H9 (cell line): Measurements from ENCODE around the gene SOBP. TPM values are rescaled to one million over a fixed set of nuclear protein-coding genes. Genes with fewer than 3 reads are reported as not detected.
A peak's percentile ranks its signal among the peaks of the same experiment; 100 is the strongest.

Source experiments
- DNase-seq: peaks from one replicate; pipeline ENCODE4 v3.0.0-alpha.2; 2017
- H2AFZ ChIP-seq: one replicate; pipeline ENCODE4 v1.6.1; 2013; ENCODE audit warnings: mild to moderate bottlenecking, low read length, control low read depth, moderate library complexity
- H2AK5ac ChIP-seq: 2 replicates; pipeline ENCODE4 v1.6.1; 2013; ENCODE audit warnings: low read length, control low read depth, mixed read lengths; ENCODE audit not compliant: insufficient read length
- H2BK120ac ChIP-seq: one replicate; pipeline ENCODE4 v1.6.1; 2013; ENCODE audit warnings: low read depth, mild to moderate bottlenecking, low read length, control low read depth, inconsistent platforms; ENCODE audit not compliant: poor library complexity, severe bottlenecking
- H2BK12ac ChIP-seq: 2 replicates; pipeline ENCODE4 v1.6.1; 2013; ENCODE audit warnings: low read length, control low read depth, mixed read lengths, low read depth; ENCODE audit not compliant: insufficient read length
- H2BK15ac ChIP-seq: 2 replicates; pipeline ENCODE4 v1.6.1; 2013; ENCODE audit warnings: low read depth, low read length, control low read depth
- H2BK20ac ChIP-seq: one replicate; pipeline ENCODE4 v1.6.1; 2013; ENCODE audit warnings: low read depth, mild to moderate bottlenecking, low read length, control low read depth, inconsistent platforms; ENCODE audit not compliant: poor library complexity, severe bottlenecking
- H2BK5ac ChIP-seq: 2 replicates; pipeline ENCODE4 v1.6.1; 2013; ENCODE audit warnings: low read length, control low read depth, mixed read lengths; ENCODE audit not compliant: insufficient read length
- H3K14ac ChIP-seq: 2 replicates; pipeline ENCODE4 v1.6.1; 2013; ENCODE audit warnings: low read length, control low read depth; ENCODE audit not compliant: insufficient read depth
- H3K18ac ChIP-seq: 2 replicates; pipeline ENCODE4 v1.6.1; 2013; ENCODE audit warnings: low read depth, mild to moderate bottlenecking, mixed read lengths, low read length, control low read depth; ENCODE audit not compliant: insufficient read length
- H3K23ac ChIP-seq: 2 replicates; pipeline ENCODE4 v1.6.1; 2013; ENCODE audit warnings: low read length, control low read depth, mixed read lengths, low read depth; ENCODE audit not compliant: insufficient read length
- H3K23me2 ChIP-seq: 2 replicates; pipeline ENCODE4 v1.6.1; 2013; ENCODE audit warnings: low read depth, mild to moderate bottlenecking, mixed read lengths, low read length, control low read depth; ENCODE audit not compliant: insufficient read length, poor library complexity, severe bottlenecking
- H3K27ac ChIP-seq: 2 replicates; pipeline ENCODE4 v1.5.1; 2013; ENCODE audit warnings: low read length, control low read depth, mixed read lengths, low read depth; ENCODE audit not compliant: insufficient read length
- H3K27me3 ChIP-seq: 2 replicates; pipeline ENCODE4 v1.6.1; 2013; ENCODE audit warnings: low read length, control low read depth, inconsistent platforms; ENCODE audit not compliant: insufficient read depth
- H3K4ac ChIP-seq: 2 replicates; pipeline ENCODE4 v1.6.1; 2013; ENCODE audit warnings: low read depth, mild to moderate bottlenecking, control low read depth, inconsistent platforms, low read length, moderate library complexity
- H3K4me1 ChIP-seq: 2 replicates; pipeline ENCODE4 v1.6.1; 2013; ENCODE audit warnings: low read length, control low read depth, inconsistent platforms; ENCODE audit not compliant: insufficient read depth
- H3K4me2 ChIP-seq: 2 replicates; pipeline ENCODE4 v1.6.1; 2013; ENCODE audit warnings: low read length, control low read depth, mixed read lengths; ENCODE audit not compliant: insufficient read length, insufficient read depth
- H3K56ac ChIP-seq: 2 replicates; pipeline ENCODE4 v1.6.1; 2013; ENCODE audit warnings: low read depth, mild to moderate bottlenecking, mixed read lengths, low read length, control low read depth; ENCODE audit not compliant: insufficient read length
- H3K79me1 ChIP-seq: 2 replicates; pipeline ENCODE4 v1.6.1; 2013; ENCODE audit warnings: low read depth, mild to moderate bottlenecking, moderate library complexity, low read length, control low read depth, inconsistent platforms; ENCODE audit not compliant: insufficient read depth, poor library complexity, severe bottlenecking
- H3K79me2 ChIP-seq: 2 replicates; pipeline ENCODE4 v1.6.1; 2013; ENCODE audit warnings: low read length, control low read depth, inconsistent platforms; ENCODE audit not compliant: insufficient read depth
- H3K9ac ChIP-seq: 2 replicates; pipeline ENCODE4 v1.6.1; 2013; ENCODE audit warnings: low read length, control low read depth, mixed read lengths; ENCODE audit not compliant: insufficient read length; ENCODE audit errors: extremely low read depth
- H3K9me3 ChIP-seq: one replicate; pipeline ENCODE4 v1.6.1; 2013; ENCODE audit warnings: low read depth, low read length, inconsistent platforms; ENCODE audit not compliant: control insufficient read depth
- H3T11ph ChIP-seq: one replicate; pipeline ENCODE4 v1.6.1; 2013; ENCODE audit warnings: mild to moderate bottlenecking, low read length, control low read depth, inconsistent platforms
- H4K20me1 ChIP-seq: one replicate; pipeline ENCODE4 v1.6.1; 2013; ENCODE audit not compliant: control insufficient read depth, insufficient read length, insufficient read depth
- H4K5ac ChIP-seq: 2 replicates; pipeline ENCODE4 v1.6.1; 2013; ENCODE audit warnings: low read depth, mild to moderate bottlenecking, mixed read lengths, low read length, control low read depth; ENCODE audit not compliant: insufficient read length
- H4K8ac ChIP-seq: replicated peaks from 2 replicates; pipeline ENCODE4 v1.6.1; 2013; ENCODE audit warnings: low read length, control low read depth, mixed read lengths, low read depth; ENCODE audit not compliant: insufficient read length
- H4K91ac ChIP-seq: 2 replicates; pipeline ENCODE4 v1.6.1; 2013; ENCODE audit warnings: low read depth, mild to moderate bottlenecking, moderate library complexity, mixed read lengths, low read length, control low read depth; ENCODE audit not compliant: insufficient read length
- H3K27ac Mint-ChIP-seq, 3 experiments: 2 replicates in 2 of 3; 3 replicates in 1 of 3; pipeline ENCODE4 v1.8.0; 2020 to 2021; ENCODE audit warnings: mixed read lengths in 3 of 3, mild to moderate bottlenecking in 1 of 3, moderate library complexity in 1 of 3
- H3K27me3 Mint-ChIP-seq: 2 replicates; pipeline ENCODE4 v1.8.0; 2021; ENCODE audit warnings: low read depth, mild to moderate bottlenecking, moderate library complexity, mixed read lengths
- H3K36me3 Mint-ChIP-seq, 3 experiments: 2 replicates in 2 of 3; 3 replicates in 1 of 3; pipeline ENCODE4 v1.8.0; 2020 to 2021; ENCODE audit warnings: low read depth in 3 of 3, mixed read lengths in 3 of 3; ENCODE audit not compliant: insufficient read depth in 1 of 3
- H3K4me1 Mint-ChIP-seq, 2 experiments: 2 replicates each; pipeline ENCODE4 v1.8.0; 2020; ENCODE audit warnings: mixed read lengths in 2 of 2
- H3K4me3 Mint-ChIP-seq, 2 experiments: 2 replicates in 1 of 2; 3 replicates in 1 of 2; pipeline ENCODE4 v1.8.0; 2020 to 2021; ENCODE audit warnings: mild to moderate bottlenecking in 2 of 2, mixed read lengths in 2 of 2, moderate library complexity in 1 of 2
- H3K9me3 Mint-ChIP-seq, 2 experiments: 2 replicates in 1 of 2; 3 replicates in 1 of 2; pipeline ENCODE4 v1.8.0; 2020; ENCODE audit warnings: mild to moderate bottlenecking in 2 of 2, mixed read lengths in 2 of 2, moderate library complexity in 1 of 2
- WGBS: extraction: QIAGEN DNeasy Blood & Tissue Kit; methylation state at CpG from one replicate; pipeline ENCODE4 v1.1.7; 2013; ENCODE audit warnings: missing lambda C conversion rate, low lambda C conversion rate, mixed read lengths; ENCODE audit not compliant: insufficient read length; ENCODE audit errors: extremely low coverage; 5-methylcytosine and 5-hydroxymethylcytosine counted together
- total RNA-seq: library from RNA; stranded (reverse); gene quantifications from 2 replicates; pipeline ENCODE4 v1.2.1, GENCODE V29; 2021
- TF ChIP-seq, protein P1 (sequence below): fragments of 200-600 bp; sonication (generic); conservative IDR thresholded peaks from 3 replicates; pipeline ENCODE4 v1.8.0; 2021; ENCODE audit warnings: antibody characterized with exemption, mild to moderate bottlenecking

Gene SOBP
- total RNA-seq, 1 experiment from 2014 or later = 4.3 TPM

GRCh38 chr6:107654764-107655163, 164.8 kb downstream of the SOBP start:
- no peaks in the 10 kb centered on the region for H3K36me3 Mint-ChIP-seq

More at GRCh38 chr6:107654764-107655163, 164.8 kb downstream of the SOBP start:
- H3K18ac ChIP-seq = no peak overlapping the region
- no peak overlapping the region for H4K91ac ChIP-seq
- H2AFZ ChIP-seq = no peak overlapping the region
- no peaks in the 10 kb centered on the region for H3K27me3 ChIP-seq
- no peak overlapping the region for H3K14ac ChIP-seq
- TF ChIP-seq, protein P1, sequence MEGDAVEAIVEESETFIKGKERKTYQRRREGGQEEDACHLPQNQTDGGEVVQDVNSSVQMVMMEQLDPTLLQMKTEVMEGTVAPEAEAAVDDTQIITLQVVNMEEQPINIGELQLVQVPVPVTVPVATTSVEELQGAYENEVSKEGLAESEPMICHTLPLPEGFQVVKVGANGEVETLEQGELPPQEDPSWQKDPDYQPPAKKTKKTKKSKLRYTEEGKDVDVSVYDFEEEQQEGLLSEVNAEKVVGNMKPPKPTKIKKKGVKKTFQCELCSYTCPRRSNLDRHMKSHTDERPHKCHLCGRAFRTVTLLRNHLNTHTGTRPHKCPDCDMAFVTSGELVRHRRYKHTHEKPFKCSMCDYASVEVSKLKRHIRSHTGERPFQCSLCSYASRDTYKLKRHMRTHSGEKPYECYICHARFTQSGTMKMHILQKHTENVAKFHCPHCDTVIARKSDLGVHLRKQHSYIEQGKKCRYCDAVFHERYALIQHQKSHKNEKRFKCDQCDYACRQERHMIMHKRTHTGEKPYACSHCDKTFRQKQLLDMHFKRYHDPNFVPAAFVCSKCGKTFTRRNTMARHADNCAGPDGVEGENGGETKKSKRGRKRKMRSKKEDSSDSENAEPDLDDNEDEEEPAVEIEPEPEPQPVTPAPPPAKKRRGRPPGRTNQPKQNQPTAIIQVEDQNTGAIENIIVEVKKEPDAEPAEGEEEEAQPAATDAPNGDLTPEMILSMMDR = no peak
- peak overlapping the region; percentile 30 for H2BK12ac ChIP-seq
- H3K27ac ChIP-seq = no peak overlapping the region
- H2BK15ac ChIP-seq = no peak overlapping the region
- H3K4ac ChIP-seq = no peak overlapping the region
- no peaks in the 10 kb centered on the region for H3K79me1 ChIP-seq
- no peak overlapping the region for H3K23ac ChIP-seq
- Mint-ChIP-seq H3K4me3 (no peak overlapping the region), H3K27ac (peak overlapping the region in 1 of 3 experiments; percentile 49; a peak in 1 of 7 replicates), H3K27me3 (no peaks in the 10 kb centered on the region), H3K4me1 (peaks cover 27 to 34% of the 10 kb centered on the region in 2 experiments), H3K9me3 (peaks cover 0 to 9% of the 10 kb centered on the region in 2 experiments; a peak in 2 of 5 replicates)
- no peaks in the 10 kb centered on the region for H3K9me3 ChIP-seq
- DNase-seq = no peak
- no peak overlapping the region for H2BK5ac ChIP-seq
- no peak overlapping the region for H2AK5ac ChIP-seq
- H3K79me2 ChIP-seq = no peaks in the 10 kb centered on the region
- H4K5ac ChIP-seq = no peak overlapping the region
- H3K4me1 ChIP-seq = 0 out of 2 replicates have a peak, but pooled peaks cover 2% of the 10 kb centered on the region
- whole genome bisulfite sequencing = no CpG with 5 or more reads among the region's 4 CpGs
- no peak overlapping the region for H3K9ac ChIP-seq
- H2BK20ac ChIP-seq = no peak overlapping the region
- no peak overlapping the region for H3K56ac ChIP-seq
- H3K4me2 ChIP-seq = no peak overlapping the region
- H3K23me2 ChIP-seq = no peaks in the 10 kb centered on the region
- no peak overlapping the region for H3T11ph ChIP-seq
- no peaks in the 10 kb centered on the region for H4K20me1 ChIP-seq
- no peak overlapping the region for H4K8ac ChIP-seq
- no peak overlapping the region for H2BK120ac ChIP-seq
